ENCODE results near the gene WDFY1. TPM values are rescaled to one million over a fixed set of nuclear protein-coding genes. Genes with fewer than 3 reads are reported as not detected.
"Not testable (repeated sequence)": the region's sequence is repeated elsewhere in the genome, so short reads cannot be mapped to it uniquely, and the experiment has no call there.

The WDFY1 gene
- total RNA-seq, 2 experiments from 2014 or later: 19.8 to 20.2 TPM

- CTCF ChIA-PET: interaction anchor here (1.4 to 3.9 kb wide), 2 partner anchors 10 to 26 kb away, joined by 3 to 22 read pairs; no protein-coding TSS in a partner anchor
- POLR2A ChIA-PET: no interaction called here
Measured at GRCh38 chr2:223967981-223968380, 22.8 kb upstream of the WDFY1 start.

- ChIA-PET CTCF (no interaction called here), POLR2A (no interaction called here)
Measured at GRCh38 chr2:223959688-223960087, 14.6 kb upstream of the WDFY1 start.

DNA sequence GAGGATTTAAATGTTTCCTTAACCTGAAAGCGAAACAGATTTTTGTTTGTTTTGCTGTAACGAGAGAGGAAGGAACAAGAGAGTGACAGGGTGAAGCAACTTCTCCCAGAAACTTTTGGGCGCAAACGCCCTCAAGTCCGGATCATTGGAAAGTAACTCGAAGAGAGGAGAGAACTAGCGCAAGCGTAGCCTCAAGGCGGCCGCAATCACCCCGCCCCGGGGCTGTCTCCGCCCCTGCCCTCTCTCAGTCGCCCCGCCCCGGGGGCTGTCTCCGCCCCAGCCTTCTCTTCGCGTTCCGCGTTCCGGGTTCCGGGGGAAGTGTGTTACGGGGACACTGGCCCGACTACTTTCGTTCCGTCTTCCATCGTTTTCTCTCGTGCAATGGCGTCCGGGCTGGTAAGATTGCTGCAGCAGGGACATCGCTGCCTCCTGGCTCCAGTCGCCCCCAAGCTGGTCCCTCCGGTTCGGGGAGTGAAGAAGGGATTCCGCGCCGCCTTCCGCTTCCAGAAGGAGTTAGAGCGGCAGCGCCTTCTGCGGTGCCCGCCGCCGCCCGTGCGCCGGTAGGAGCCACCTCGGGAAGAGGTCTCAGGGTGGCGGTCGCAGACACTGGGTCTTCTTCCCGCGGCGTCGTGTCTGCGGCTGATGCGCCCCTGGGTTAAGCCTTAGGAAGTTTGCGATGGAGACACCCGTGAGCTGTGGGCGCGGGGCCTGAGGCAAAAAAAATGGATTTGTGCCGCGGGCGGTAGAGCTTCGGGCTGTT, 12.1 kb upstream of the WDFY1 start, which contains the start of gene MRPL44:
MRPL44 (plus strand) TSS at position 372 of the 760 bp plus-strand sequence; CDS start at position 382, 10 bp downstream.
- POLR2A ChIA-PET: interaction anchor here (0.9 to 1.2 kb wide), 2 partner anchors 12 to 196 kb away, joined by 3 to 4 read pairs; partner anchors contain the start of gene WDFY1
- CTCF ChIA-PET: interaction anchor here (1.0 kb wide), 1 partner anchor 196 kb away, joined by 3 read pairs; no protein-coding TSS in a partner anchor

- CTCF ChIA-PET: no interaction called here
- POLR2A ChIA-PET: interaction anchor here (0.8 kb wide), 1 partner anchor 12 kb away, joined by 4 read pairs; the partner anchor contains the start of gene WDFY1
Measured at GRCh38 chr2:223956300-223956699, 11.2 kb upstream of the WDFY1 start.

- POLR2A ChIA-PET: interaction anchor here (0.6 to 1.2 kb wide), 2 partner anchors 9 to 13 kb away, joined by 3 to 6 read pairs; partner anchors contain the start of gene WDFY1
- CTCF ChIA-PET: no interaction called here
Measured at GRCh38 chr2:223954401-223954800, 9.3 kb upstream of the WDFY1 start.

GRCh38 chr2:223952280-223952968, 7.3 kb upstream of the WDFY1 start:
- POLR2A ChIA-PET: no interaction called here
- CTCF ChIA-PET: no interaction called here

GRCh38 chr2:223950448-223951347, 5.6 kb upstream of the WDFY1 start:
- ChIA-PET POLR2A (no interaction called here), CTCF (no interaction called here)

DNA sequence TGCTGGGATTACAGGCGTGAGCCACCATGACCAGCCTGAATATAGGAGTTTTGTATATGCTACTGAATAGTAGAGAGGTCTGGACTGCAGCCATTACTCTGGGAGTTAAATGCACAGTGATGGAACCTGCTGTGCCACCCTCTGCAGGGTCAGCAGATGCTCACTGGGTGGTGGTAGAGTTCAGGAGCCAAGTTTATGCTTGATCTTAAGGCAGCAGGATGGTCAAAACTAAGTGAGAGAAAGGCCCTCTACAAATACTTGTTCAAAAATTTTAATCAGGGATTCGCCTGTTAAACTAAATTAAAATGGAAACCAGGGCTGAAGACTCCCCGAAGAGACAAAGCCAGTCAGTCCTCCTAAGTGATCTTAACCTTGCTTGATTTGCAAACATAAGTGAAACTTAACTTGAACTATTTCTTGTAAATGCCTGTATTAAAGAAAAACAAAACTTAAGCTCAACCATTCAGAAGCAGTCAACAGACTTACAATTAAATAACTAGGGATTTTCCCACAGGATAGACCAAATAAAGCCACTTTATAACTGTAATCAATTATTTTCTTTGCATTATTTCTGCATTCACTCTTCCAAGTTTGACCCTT, 4.2 kb upstream of the WDFY1 start:
- ChIA-PET CTCF (no interaction called here), POLR2A (no interaction called here)

- ChIA-PET CTCF (no interaction called here), POLR2A (no interaction called here)
Measured at GRCh38 chr2:223947711-223948205, 2.6 kb upstream of the WDFY1 start.

DNA sequence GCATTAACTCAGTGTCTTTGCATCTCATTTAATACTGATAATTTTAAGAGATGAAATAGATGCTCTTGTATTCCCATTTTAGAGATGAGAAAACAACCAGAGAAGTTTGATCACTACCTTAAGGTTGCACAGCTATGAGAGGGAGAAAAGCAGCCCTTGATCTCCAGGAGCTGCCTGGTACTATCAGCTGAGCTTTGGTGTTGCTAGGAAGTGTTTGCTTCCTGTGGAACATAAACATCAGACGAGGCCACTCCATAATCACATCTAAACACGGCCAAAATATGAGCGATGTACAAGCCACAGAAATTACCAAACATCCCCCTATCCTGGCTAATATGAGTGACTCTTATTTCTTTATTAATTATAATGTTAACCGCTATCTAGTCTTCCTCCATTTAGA, 620 bp upstream of the WDFY1 start:
- ChIA-PET POLR2A (interaction anchor here (1.5 kb wide), 2 partner anchors 9 to 12 kb away, joined by 3 to 4 read pairs; no protein-coding TSS in a partner anchor), CTCF (no interaction called here)

GRCh38 chr2:223944166-223944702, 901 bp downstream of the WDFY1 start:
- CTCF ChIA-PET: interaction anchor here (0.9 kb wide), 1 partner anchor 26 kb away, joined by 4 read pairs; no protein-coding TSS in a partner anchor

GRCh38 chr2:223943561-223944008, 1.6 kb downstream of the WDFY1 start:
- CTCF ChIA-PET: interaction anchor here (0.7 to 3.0 kb wide), 2 partner anchors 50 to 211 kb away, joined by 4 to 7 read pairs; no protein-coding TSS in a partner anchor
- POLR2A ChIA-PET: no interaction called here

More at GRCh38 chr2:223944166-223944702, 901 bp downstream of the WDFY1 start:
- POLR2A ChIA-PET: interaction anchor here (0.9 to 1.5 kb wide), 3 partner anchors 11 to 14 kb away, joined by 3 to 4 read pairs (median 4); no protein-coding TSS in a partner anchor

- ChIA-PET POLR2A (no interaction called here), CTCF (interaction anchor here (0.7 to 3.0 kb wide), 3 partner anchors 16 to 211 kb away, joined by 3 to 7 read pairs (median 4); no protein-coding TSS in a partner anchor)
Measured at GRCh38 chr2:223943135-223943534, 2.0 kb downstream of the WDFY1 start.

GRCh38 chr2:223941579-223942277, 3.4 kb downstream of the WDFY1 start:
- POLR2A ChIA-PET: interaction anchor here (0.6 to 1.0 kb wide), 5 partner anchors 13 to 1065 kb away, joined by 3 to 6 read pairs (median 4); no protein-coding TSS in a partner anchor
- CTCF ChIA-PET: interaction anchor here (0.5 to 3.0 kb wide), 5 partner anchors 11 to 153 kb away, joined by 3 to 7 read pairs (median 5); no protein-coding TSS in a partner anchor

DNA sequence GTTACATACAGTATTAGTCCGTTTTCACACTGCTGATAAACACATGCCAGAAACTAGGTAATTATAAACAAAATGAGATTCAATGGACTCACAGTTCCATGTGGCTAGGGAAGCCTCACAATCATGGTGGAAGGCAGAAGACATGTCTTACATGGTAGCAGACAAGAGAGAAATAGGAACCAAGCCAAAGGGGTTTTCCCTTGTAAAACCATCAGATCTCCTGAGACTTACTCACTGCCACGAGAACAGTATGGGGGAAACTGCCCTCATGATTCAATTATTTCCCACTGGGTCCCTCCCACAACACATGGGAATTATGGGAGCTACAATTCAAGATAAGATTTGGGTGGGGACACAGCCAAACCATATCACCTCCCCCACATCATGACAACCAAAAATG, 5.7 kb downstream of the WDFY1 start:
- CTCF ChIA-PET, POLR2A ChIA-PET: not testable (repeated sequence)

GRCh38 chr2:223937535-223937934, 7.6 kb downstream of the WDFY1 start:
- POLR2A ChIA-PET: no interaction called here
- CTCF ChIA-PET: no interaction called here

GRCh38 chr2:223936862-223937326, 8.2 kb downstream of the WDFY1 start:
- CTCF ChIA-PET: no interaction called here
- POLR2A ChIA-PET: no interaction called here

Measured in activated CD8-positive, alpha-beta memory T cell treated with anti-CD3 and anti-CD28 coated beads for 36 hours (primary cell).